GM12801 (cell line): Measurements from ENCODE around the gene ARMC2.

ENCODE experiments used
- CTCF ChIP-seq: IDR thresholded peaks from one replicate; pipeline ENCODE4 v1.5.1; 2011; ENCODE audit warnings: control low read depth; ENCODE audit not compliant: insufficient read length; ENCODE audit errors: extremely low read depth

ARMC2 gene

GRCh38 chr6:108922499-108922898, 74.3 kb downstream of the ARMC2 start:
- no peak for TF ChIP-seq CTCF

- TF ChIP-seq CTCF = no peak
Observed at GRCh38 chr6:108927927-108928326, 79.7 kb downstream of the ARMC2 start.

- TF ChIP-seq CTCF = no peak
Observed at GRCh38 chr6:108928650-108929049, 80.4 kb downstream of the ARMC2 start.

- TF ChIP-seq CTCF = no peak
Observed at GRCh38 chr6:108937170-108937569, 88.9 kb downstream of the ARMC2 start.

- TF ChIP-seq CTCF = no peak
Observed at GRCh38 chr6:108940741-108941140, 92.5 kb downstream of the ARMC2 start.

GRCh38 chr6:108941281-108941680, 93.1 kb downstream of the ARMC2 start:
- no peak for TF ChIP-seq CTCF

GRCh38 chr6:108941859-108942258, 93.6 kb downstream of the ARMC2 start:
- TF ChIP-seq CTCF = no peak
